A549 (cell line): ENCODE measurements around the gene TYK2.

Source experiments
- CTCF ChIP-seq: fragments of >200 bp; sonication (Bioruptor Twin); formaldehyde crosslinking; IDR thresholded peaks from 3 replicates; pipeline ENCODE4 v1.5.1; 2016
- RNF2 ChIP-seq: fragments of 200-600 bp; sonication (generic); IDR thresholded peaks from 2 replicates; pipeline ENCODE4 v1.6.1; 2016; ENCODE audit warnings: low read depth, mild to moderate bottlenecking, antibody characterized with exemption, moderate library complexity, borderline replicate concordance

- TF ChIP-seq RNF2 (no peak), CTCF (no peak)
Measured at GRCh38 chr19:10412257-10412977, 32.0 kb upstream of the TYK2 start.
